Activated naive CD8-positive, alpha-beta T cell treated with anti-CD3 and anti-CD28 coated beads, Interleukin-2, amount 50 U/mL, for 16 hours (primary cell): ENCODE data around the gene CACYBP.

Experiments used
- DNase-seq: peaks from one replicate; pipeline ENCODE4 v3.0.0-alpha.2; 2020; ENCODE audit warnings: low read depth, low spot score

CACYBP gene

GRCh38 chr1:174974711-174975119 lies 25.0 kb upstream of the CACYBP start:
- DNase-seq = no peak

DNA sequence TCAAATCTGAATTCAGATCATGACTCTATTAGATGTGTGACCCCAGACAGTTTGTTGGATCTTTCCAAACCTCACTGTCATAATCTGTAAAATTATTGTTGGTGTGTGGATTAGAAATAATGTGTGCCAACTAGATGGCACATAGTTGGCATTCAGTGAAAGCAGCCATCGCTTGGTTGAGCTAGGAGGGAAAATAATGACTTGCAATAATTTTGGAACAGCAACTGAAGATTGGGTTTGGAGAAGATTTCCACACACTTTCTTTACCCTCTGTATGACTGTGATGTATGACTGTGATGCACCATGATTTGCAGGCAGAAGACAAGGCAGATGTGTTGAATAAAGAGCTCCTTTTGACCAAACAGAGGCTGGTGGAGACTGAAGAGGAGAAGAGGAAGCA lies 24.0 kb upstream of the CACYBP start:
- no peak for DNase-seq

DNA sequence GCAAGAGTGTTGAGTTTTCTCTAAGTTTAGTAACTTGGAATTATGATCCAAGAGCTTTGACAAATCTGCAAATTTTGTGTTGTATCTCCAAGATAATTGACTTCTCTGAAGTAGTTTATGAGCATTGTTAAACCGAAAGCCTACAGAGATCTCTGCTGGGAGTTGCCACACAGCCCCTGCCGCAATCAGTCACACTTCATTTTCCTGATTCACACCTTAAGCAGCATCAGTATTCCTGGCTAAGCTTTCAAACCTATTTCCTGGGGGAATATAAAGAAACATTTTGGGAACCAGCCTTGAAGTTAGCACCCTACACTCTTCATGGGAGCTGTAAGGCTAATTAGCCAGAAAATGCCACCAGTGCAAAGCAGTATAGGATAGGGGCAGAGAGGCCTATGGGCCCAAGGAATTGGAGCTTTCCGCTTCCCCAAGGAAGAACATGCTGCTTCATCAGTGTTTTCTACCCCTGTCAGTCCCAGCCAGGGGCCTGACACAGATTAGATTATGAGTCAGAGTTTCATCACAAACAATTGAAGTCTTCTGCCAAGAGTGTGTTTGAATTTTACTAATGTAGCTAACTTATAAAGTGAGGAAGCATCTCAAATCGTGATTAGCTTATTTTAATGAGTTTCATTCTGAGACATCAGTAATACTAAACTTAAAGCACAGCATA lies 23.2 kb upstream of the CACYBP start:
- DNase-seq = no peak

DNA sequence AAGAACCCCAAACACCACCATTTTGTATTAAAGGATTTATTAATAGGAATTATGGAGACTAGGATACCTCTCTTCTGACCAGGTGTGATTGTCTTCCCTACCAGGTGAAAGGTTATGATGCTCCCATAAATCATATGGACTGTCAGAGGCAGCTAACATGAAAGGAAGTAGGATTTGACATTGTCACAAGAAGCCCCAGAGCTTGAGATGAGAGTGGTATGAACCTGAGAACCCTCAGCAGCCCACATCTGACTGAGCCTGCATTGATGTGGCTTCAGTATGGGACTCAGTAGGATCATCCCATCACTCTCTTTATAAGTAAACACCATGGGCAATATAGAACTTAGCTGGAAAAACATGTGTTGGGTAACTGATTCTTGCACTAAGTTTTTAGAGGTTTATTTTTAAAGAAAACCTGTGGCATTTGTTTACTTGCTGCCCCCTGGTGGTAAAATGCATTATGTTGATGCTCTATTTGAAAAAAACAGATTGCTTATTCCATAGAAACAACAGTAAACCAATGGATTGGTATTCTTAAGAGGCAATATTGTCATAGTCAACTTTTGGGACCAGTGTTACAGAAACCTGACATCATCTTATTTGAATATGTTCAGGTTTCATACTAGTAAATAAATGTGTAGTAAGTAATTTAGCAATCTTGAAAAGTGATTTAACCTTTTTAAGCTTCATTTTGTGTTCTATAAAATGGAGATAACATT lies 16.6 kb upstream of the CACYBP start:
- no peak for DNase-seq

- DNase-seq = no peak
Observed at GRCh38 chr1:174984952-174985351, 14.8 kb upstream of the CACYBP start.

DNA sequence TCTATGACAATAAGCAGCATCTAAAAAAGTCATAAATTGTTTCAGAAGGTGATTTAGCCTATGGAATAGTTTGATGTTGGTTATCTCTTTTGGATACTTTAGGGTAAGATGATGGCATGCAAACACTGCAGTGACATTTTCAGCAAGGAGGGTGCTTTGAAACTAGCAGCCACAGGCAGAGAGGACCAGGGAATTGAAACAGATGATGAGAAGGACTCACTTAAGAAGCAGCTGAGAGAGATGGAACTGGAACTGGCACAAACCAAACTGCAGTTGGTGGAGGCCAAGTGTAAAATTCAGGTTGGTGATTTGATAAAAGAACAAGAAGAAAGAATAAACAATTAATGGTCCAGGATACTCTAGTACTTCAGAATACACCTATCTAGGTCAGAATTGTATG lies 11.2 kb upstream of the CACYBP start:
- no peak for DNase-seq

DNA sequence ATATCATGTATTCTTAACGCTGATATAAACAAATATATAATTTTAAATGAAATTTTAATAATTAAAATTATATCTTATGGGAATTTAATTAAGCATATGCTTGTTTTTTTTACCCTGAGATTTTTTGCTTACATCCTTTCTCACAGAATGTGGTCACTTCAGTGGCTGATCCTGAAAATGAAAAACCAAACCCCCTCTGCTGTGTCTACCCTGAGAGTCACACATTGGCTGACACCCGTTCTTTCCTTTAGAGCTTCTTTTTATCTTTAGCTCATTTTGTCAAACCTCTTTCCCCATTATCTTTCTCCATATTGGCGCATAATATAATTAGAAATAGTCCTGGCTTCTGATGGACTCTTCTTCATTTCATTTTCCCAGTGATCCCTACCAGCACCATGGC lies 10.8 kb upstream of the CACYBP start:
- DNase-seq = no peak

DNA sequence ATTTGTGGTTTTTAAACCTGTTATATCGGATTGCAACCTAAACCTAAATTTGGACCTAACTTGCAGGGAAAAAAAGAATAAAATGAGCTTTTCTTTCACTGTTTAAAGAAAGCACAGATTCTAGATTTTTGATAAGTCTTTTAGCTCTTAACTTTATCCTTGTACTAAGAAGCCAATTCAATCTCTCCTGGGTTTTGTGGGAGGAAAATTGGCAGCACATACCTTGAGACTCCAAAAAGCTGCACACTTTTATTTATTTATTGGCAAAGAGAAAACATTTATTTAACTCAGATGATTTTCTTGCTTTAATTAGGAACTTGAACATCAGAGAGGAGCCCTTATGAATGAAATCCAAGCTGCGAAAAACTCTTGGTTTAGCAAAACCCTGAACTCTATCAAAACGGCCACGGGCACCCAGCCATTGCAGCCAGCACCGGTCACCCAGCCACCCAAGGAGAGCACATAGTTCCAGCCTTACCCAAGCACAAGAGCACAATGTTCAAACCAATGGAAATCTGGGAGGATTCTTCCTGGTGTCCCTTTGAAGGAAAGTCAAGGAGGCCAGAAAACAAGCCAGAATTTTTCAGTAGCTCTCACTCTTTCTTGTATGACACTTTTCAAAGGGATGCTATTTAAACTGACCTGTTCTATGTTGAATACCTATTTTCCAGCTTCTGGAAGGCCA lies 10.1 kb upstream of the CACYBP start:
- no peak for DNase-seq

DNA sequence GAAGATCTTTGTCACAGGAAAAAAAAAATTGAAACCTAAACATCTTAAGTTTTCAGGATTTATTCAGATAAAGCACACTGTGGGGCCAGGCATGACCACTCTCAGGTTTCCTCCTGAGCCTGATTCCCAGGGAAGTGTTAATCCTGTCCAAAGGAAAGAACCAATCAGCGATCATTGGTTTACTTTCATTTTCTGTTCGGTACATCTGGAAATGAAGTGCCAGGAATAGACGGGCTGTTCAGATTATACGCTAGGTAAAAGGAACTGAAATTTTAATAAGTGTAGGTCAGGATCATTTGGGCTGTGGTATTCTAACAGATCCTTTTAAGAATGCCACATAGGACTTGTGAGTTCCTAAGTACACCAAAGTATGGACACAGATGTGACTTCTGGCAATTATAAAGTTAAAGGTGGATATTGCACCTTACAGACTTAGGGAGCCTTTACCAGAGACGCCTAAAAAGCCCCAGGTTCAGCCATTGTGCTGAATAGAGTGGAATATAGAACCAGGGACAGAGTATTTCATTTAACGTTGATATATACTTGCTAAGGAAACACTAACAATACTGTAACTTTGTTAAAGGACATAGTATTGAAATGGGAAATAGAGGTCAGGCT lies 9.3 kb upstream of the CACYBP start:
- DNase-seq = no peak

GRCh38 chr1:174991473-174991872 lies 8.3 kb upstream of the CACYBP start:
- DNase-seq = no peak

GRCh38 chr1:174995121-174995520 lies 4.6 kb upstream of the CACYBP start:
- no peak for DNase-seq

DNA sequence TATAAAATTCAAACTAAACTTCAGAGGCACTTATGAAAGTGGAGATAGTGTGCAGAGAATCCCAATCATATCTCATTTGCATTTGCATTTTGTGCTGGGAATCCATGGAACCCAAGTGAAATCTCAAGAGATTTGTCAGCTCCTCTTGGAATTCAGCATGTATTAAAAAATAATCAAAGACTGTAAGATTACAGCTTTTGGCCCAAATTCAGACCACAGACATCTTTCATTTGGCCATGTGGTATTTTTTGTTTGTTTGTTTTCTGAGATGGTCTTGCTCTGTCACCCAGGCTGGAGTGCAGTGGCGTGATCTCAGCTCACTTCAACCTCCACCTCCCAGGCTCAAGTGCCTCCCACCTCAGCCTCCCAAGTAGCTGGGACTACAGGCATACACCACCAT lies 3.8 kb upstream of the CACYBP start:
- DNase-seq = no peak

DNA sequence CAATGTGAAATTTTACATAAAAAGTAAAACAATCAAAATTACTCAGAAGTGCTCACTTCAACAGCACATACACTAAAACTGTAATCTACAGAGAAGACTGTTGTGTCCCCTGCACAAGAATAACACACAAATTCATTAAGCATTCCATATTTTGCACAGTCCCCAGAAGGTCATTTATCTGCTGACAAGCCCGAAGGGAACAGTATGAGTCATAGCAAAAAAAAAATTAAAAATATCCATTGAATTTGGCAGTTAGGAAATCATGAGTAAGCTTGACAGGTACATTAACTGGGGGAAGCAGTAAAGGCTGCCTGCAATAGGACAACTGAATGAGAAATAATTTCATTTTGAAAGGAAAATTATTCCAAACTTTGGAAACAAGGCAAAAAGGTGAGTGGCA lies 3.3 kb upstream of the CACYBP start:
- DNase-seq = no peak

DNA sequence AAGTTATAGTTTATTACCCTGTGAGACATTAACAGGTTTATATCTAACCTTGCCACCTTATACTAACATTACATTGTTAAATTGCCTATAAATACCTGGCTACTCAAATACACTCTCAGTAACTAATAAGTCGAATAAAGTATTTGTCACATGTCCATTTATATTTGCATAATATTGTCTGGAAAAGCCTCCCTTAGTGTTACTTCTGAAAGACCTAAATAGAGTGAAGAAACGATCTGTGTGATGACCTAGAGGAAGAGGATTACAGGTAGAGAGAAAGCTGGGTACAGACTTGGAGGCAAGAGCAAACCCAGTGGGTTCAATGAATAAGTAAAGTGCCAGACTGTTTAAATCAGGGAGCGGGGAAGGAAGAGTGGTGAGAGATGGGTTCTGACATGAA lies 2.7 kb upstream of the CACYBP start:
- DNase-seq = no peak

DNA sequence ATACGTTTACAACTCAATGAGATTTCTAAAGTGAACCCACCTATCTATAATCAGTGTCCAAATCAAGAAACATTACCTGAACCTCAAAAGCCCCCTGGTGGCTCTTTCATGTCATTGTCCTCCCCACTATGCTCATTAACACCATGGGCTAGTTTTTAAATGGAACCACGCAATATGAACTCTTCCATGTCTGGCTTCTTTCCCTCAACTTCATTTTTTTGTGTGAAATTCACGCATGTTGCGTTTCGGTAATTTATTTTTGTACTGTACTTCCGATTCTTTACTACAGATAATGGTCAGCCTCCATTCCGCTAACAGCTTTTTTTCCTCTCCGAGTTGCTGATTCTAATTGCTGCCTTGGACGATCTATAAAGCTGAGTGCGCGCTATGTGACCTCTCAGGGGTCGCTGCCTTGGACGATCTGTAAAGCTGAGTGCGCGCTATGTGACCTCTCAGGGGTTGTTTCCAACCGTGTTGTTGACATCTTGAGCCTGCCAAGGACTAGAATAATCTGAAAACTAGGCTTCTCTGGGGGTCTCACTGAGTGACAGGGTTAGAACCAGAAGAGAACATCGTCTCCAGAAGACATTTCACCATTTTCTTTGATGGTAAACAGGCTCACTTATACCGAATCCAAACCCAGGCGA lies 1.1 kb upstream of the CACYBP start:
- DNase-seq = no peak

GRCh38 chr1:174999216-174999935 lies 371 bp upstream of the CACYBP start:
- DNase-seq = peak; percentile 92

DNA sequence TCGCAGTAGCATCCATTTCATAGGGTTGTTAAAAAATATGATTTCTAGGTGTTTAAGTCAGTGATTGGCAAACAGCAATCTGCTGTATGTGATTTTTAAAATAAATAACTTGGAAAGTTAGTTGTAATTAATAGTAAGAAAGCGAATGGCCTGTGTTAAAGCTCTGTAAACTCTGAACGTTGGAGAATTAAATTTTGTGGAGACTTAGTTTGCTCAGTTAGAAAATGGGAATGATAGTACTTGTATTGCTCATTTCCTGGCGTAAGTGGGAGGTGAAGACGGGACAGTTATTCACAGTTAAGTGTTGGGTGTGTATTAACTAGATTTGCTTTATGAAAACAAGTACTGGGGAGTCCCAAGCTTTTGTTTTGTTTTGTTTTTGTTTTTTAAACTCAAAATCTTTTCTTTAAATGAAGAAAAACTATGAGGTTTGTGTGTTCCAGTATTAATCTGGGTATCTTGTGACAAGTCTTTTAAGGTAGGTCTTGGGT lies 995 bp downstream of the CACYBP start:
- DNase-seq = no peak

DNA sequence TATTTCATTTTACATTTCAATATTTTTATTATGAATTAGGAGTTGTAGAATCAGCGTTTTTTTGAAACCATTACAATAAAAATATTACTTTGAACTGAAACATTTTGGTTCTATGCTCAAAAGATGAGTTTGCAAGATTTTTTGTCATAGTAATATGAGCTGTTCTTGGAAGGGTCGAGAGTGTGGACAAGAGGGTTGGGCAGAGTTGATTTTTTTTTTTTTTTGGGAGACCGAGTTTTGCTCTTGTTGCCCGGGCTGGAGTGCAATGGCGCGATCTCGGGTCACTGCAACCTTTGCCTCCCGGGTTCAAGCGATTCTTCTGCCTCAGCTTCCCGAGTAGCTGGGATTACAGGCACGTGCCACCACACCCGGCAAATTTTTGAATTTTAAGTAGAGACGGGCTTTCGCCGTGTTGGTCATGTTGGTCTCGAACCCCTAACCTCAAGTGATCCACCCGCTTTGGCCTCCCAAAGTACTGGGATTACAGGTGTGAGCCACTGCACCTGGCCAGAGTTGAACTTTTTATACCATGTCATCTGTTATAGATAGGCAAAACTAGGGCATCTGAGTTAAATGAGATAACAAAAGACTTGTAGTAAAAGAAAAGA lies 3.3 kb downstream of the CACYBP start:
- no peak for DNase-seq

GRCh38 chr1:175003521-175003920 lies 3.8 kb downstream of the CACYBP start:
- DNase-seq = no peak

GRCh38 chr1:175005085-175005783 lies 5.5 kb downstream of the CACYBP start:
- DNase-seq = no peak
